ENCODE measurements around the gene NEDD4L. TPM values are rescaled to one million over a fixed set of nuclear protein-coding genes. Genes with fewer than 3 reads are reported as not detected.
"Not testable (repeated sequence)": the region's sequence is repeated elsewhere in the genome, so short reads cannot be mapped to it uniquely, and the experiment has no call there.

Gene NEDD4L
- total and polyA plus RNA-seq, 3 donors from 2014 or later = 14.3 to 43.1 (median 42.7) TPM

GRCh38 chr18:58279504-58280175 lies 235.6 kb downstream of the NEDD4L start:
- Histone ChIP-seq H3K27ac (no peak overlapping the region), H3K4me3 (no peak overlapping the region), H3K36me3 (ENCODE audit: low read depth, missing control alignments) (no peaks in the 10 kb centered on the region), H3K4me1 (no peaks in the 10 kb centered on the region), H3K27me3 (no peaks in the 10 kb centered on the region), H3K9me3 (no peaks in the 10 kb centered on the region)
- intact Hi-C loops (cut with DNase I; ENCODE audit: low total_unique reads) = no loop called here
- no peak for DNase-seq
- WGBS, 2 donors = 78 to 91% methylated on average over 7 of the region's 7 CpGs
- TF ChIP-seq CTCF (IDR thresholded peaks at IDR 0.05) = no peak
- TF ChIP-seq POLR2A (IDR thresholded peaks at IDR 0.05) = no peak

- no peaks in the 10 kb centered on the region for H3K9me3 ChIP-seq
Measured at GRCh38 chr18:58280191-58280590, 236.2 kb downstream of the NEDD4L start.

DNA sequence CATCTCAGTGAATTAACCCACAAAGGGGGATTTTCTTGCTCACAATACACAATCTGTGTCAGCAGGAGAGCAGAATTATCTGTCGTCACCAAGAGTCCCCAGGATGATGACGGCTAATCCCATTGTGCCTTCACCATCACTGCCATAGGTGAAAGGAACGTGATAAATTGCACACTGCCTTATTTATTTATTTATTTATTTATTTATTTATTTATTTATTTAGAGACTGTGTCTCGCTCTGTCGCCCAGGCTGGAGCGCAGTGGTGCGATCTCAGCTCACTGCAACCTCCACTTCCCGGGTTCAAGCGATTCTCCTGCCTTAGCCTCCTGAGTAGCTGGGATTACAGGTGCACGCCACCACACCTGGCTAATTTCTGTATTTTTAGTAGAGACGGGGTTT lies 238.8 kb downstream of the NEDD4L start:
- intact Hi-C loops (cut with DNase I; ENCODE audit: low total_unique reads); H3K4me3 ChIP-seq; H3K36me3 ChIP-seq (ENCODE audit: low read depth, missing control alignments); H3K27ac ChIP-seq; H3K27me3 ChIP-seq; DNase-seq; H3K9me3 ChIP-seq; H3K4me1 ChIP-seq: not testable (repeated sequence)
- WGBS, 2 donors = 95 to 98% methylated on average over 11 of the region's 11 CpGs

More at GRCh38 chr18:58280191-58280590, 236.2 kb downstream of the NEDD4L start:
- Histone ChIP-seq H3K36me3 (ENCODE audit: low read depth, missing control alignments) (no peaks in the 10 kb centered on the region), H3K4me3 (no peak overlapping the region), H3K4me1 (no peaks in the 10 kb centered on the region), H3K27me3 (no peaks in the 10 kb centered on the region), H3K27ac (no peak overlapping the region)
- no peak for DNase-seq
- intact Hi-C loops (cut with DNase I; ENCODE audit: low total_unique reads) = no loop called here
- TF ChIP-seq CTCF (IDR thresholded peaks at IDR 0.05) = no peak
- TF ChIP-seq POLR2A (IDR thresholded peaks at IDR 0.05) = no peak
- WGBS, 2 donors = 87 to 89% methylated on average over 6 to 8 of the region's 8 CpGs

DNA sequence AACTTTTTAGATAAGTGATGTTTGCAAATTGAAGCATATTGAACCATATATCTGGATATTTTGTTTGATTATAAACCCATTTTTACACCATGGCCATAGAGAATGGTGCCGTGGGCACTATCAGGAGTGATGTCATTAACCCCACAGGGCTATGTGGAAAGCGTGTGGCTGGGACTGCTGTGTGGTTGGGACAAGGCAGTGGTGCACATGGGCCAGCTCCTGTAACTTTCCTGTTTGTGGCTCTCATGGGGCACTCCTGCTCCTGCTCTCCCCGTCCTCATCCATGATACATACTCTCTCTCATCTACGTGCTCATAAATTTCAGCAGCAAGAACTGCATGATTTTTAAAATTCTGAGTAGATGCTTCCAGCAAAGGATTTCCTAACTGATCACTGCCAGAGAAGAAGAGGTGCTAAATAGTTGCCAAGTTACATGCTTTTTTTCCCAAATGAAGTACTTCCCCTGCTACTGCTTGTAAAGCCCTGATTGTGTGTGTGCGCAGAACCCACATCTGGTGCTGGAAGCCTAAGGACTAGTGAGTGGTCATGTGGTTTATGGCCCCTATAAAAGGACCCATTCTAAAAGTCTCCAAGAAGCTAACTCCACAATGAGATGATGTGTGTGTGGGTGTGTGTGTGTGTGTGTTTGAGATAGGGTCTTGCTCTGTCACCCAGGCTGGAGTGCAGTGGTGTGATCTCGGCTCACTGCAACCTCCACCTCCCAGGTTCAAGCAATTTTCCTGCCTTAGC lies 240.8 kb downstream of the NEDD4L start:
- H3K36me3 ChIP-seq (ENCODE audit: low read depth, missing control alignments) = no peaks in the 10 kb centered on the region
- H3K9me3 ChIP-seq = no peaks in the 10 kb centered on the region
- H3K4me3 ChIP-seq = no peak overlapping the region
- no peak for TF ChIP-seq CTCF (IDR thresholded peaks at IDR 0.05)
- no peak for TF ChIP-seq POLR2A (IDR thresholded peaks at IDR 0.05)
- 86 to 92% methylated on average over 6 of the region's 6 CpGs for WGBS, 2 donors
- H3K4me1 ChIP-seq = peaks cover 6% of the 10 kb centered on the region
- intact Hi-C loops (cut with DNase I; ENCODE audit: low total_unique reads) = no loop called here
- H3K27me3 ChIP-seq = no peaks in the 10 kb centered on the region
- no peak for DNase-seq
- no peak overlapping the region for H3K27ac ChIP-seq

GRCh38 chr18:58285449-58286130 lies 241.6 kb downstream of the NEDD4L start:
- peaks cover 6% of the 10 kb centered on the region for H3K4me1 ChIP-seq
- no peak for DNase-seq
- no peak overlapping the region for H3K4me3 ChIP-seq
- H3K27ac ChIP-seq = no peak overlapping the region
- 82 to 90% methylated on average over 4 of the region's 4 CpGs for WGBS, 2 donors
- intact Hi-C loops (cut with DNase I; ENCODE audit: low total_unique reads) = no loop called here
- TF ChIP-seq CTCF (IDR thresholded peaks at IDR 0.05) = no peak
- TF ChIP-seq POLR2A (IDR thresholded peaks at IDR 0.05) = no peak
- H3K27me3 ChIP-seq = no peaks in the 10 kb centered on the region
- no peaks in the 10 kb centered on the region for H3K9me3 ChIP-seq
- no peaks in the 10 kb centered on the region for H3K36me3 ChIP-seq (ENCODE audit: low read depth, missing control alignments)

All from testis (tissue), 3 donors.